ENCODE measurements around the gene GABBR2.

Gene GABBR2

GRCh38 chr9:98738741-98739140 lies 30.0 kb upstream of the GABBR2 start:
- Mint-ChIP-seq H3K4me3 (no peak overlapping the region), H3K27ac (no peak overlapping the region), H3K36me3 (ENCODE audit: low read depth) (peaks cover 62% of the 10 kb centered on the region), H3K27me3 (ENCODE audit: low read depth, poor library complexity) (no peaks in the 10 kb centered on the region), H3K9me3 (peaks cover 24% of the 10 kb centered on the region), H3K4me1 (no peaks in the 10 kb centered on the region)
- no peak for TF ChIP-seq CTCF (IDR thresholded peaks at IDR 0.05)
- no peak for DNase-seq

- H3K4me3 Mint-ChIP-seq = no peak overlapping the region
- H3K9me3 Mint-ChIP-seq = peaks cover 24% of the 10 kb centered on the region
- no peak overlapping the region for H3K27ac Mint-ChIP-seq
- no peak for DNase-seq
- peaks cover 62% of the 10 kb centered on the region for H3K36me3 Mint-ChIP-seq (ENCODE audit: low read depth)
- no peaks in the 10 kb centered on the region for H3K4me1 Mint-ChIP-seq
- no peaks in the 10 kb centered on the region for H3K27me3 Mint-ChIP-seq (ENCODE audit: low read depth, poor library complexity)
- TF ChIP-seq CTCF (IDR thresholded peaks at IDR 0.05) = no peak
These were observed 27.5 kb upstream of the GABBR2 start for GRCh38 chr9:98736226-98736625.

- peaks cover 2% of the 10 kb centered on the region for H3K27me3 Mint-ChIP-seq (ENCODE audit: low read depth, poor library complexity)
- no peak overlapping the region for H3K4me3 Mint-ChIP-seq
- TF ChIP-seq CTCF (IDR thresholded peaks at IDR 0.05) = no peak
- peaks cover 39% of the 10 kb centered on the region for H3K36me3 Mint-ChIP-seq (ENCODE audit: low read depth)
- DNase-seq = no peak
- peak overlapping the region; percentile 34 for H3K27ac Mint-ChIP-seq
- no peaks in the 10 kb centered on the region for H3K4me1 Mint-ChIP-seq
- H3K9me3 Mint-ChIP-seq = peaks cover 8% of the 10 kb centered on the region
These were observed 24.1 kb upstream of the GABBR2 start for GRCh38 chr9:98732801-98733200.

DNA sequence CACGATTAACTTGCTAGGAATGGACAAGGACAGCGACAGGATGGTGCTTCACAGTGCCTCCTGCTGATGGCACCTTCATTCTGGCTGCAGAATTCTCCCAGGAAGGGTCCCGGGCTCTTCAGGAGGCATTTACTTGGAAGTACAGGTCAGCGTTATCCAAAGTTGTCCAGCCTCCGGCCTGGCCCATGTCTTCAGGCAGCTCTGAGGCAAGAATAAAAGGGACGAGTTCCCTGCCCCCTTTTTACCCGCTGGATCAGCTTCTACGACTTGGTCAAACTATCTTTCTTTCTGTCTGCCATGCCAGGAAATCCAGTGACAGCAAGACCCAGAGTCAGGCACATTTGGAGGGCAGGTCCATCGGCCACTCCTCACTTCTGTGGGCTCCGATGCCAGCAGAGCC lies 23.4 kb upstream of the GABBR2 start:
- no peak for DNase-seq
- Mint-ChIP-seq H3K9me3 (peaks cover under 1% of the 10 kb centered on the region), H3K4me1 (peaks cover 4% of the 10 kb centered on the region), H3K27ac (no peak overlapping the region), H3K36me3 (ENCODE audit: low read depth) (peaks cover 31% of the 10 kb centered on the region), H3K4me3 (no peak overlapping the region), H3K27me3 (ENCODE audit: low read depth, poor library complexity) (peaks cover 6% of the 10 kb centered on the region)
- TF ChIP-seq CTCF (IDR thresholded peaks at IDR 0.05) = no peak

DNA sequence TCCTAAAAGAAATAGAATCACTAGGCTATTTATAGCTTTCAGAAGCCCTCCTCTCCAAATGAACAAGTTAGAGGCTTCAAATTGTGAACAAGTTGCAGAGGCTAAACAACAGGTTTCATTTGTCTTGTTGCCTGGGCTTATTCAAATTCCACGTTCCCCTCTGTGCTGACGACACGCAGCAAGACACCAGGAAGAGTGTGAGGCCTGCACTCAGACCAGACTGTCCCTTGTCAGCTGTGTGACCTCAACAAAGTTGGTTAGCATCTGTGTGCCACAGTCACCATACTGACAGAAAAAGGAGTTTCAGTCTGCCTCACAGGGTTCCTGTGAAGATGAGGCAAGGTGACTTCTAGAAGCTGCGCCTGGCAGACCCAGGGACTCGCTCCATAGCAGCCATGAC lies 22.1 kb upstream of the GABBR2 start:
- no peak overlapping the region for H3K27ac Mint-ChIP-seq
- H3K36me3 Mint-ChIP-seq (ENCODE audit: low read depth) = peaks cover 19% of the 10 kb centered on the region
- H3K4me1 Mint-ChIP-seq = peaks cover 7% of the 10 kb centered on the region
- DNase-seq = no peak
- no peaks in the 10 kb centered on the region for H3K9me3 Mint-ChIP-seq
- no peak for TF ChIP-seq CTCF (IDR thresholded peaks at IDR 0.05)
- H3K4me3 Mint-ChIP-seq = no peak overlapping the region
- H3K27me3 Mint-ChIP-seq (ENCODE audit: low read depth, poor library complexity) = peaks cover 10% of the 10 kb centered on the region

- no peak overlapping the region for H3K4me3 Mint-ChIP-seq
These were observed 19.8 kb upstream of the GABBR2 start for GRCh38 chr9:98728500-98728899.

More at GRCh38 chr9:98728500-98728899, 19.8 kb upstream of the GABBR2 start:
- no peak for DNase-seq
- H3K27me3 Mint-ChIP-seq (ENCODE audit: low read depth, poor library complexity) = peaks cover 24% of the 10 kb centered on the region
- H3K9me3 Mint-ChIP-seq = no peaks in the 10 kb centered on the region
- no peak for TF ChIP-seq CTCF (IDR thresholded peaks at IDR 0.05)
- no peak overlapping the region for H3K27ac Mint-ChIP-seq
- H3K36me3 Mint-ChIP-seq (ENCODE audit: low read depth) = no peaks in the 10 kb centered on the region
- peaks cover 7% of the 10 kb centered on the region for H3K4me1 Mint-ChIP-seq

Measured in nephron progenitor cell (in vitro differentiated cells).